Activated T-cell treated with anti-CD3 and anti-CD28 coated beads for 48 hours (primary cell): ENCODE measurements around the gene VAX1.
"Not testable (repeated sequence)": the region's sequence is repeated elsewhere in the genome, so short reads cannot be mapped to it uniquely, and the experiment has no call there.

ENCODE experiments used
- DNase-seq: peaks from one replicate; pipeline ENCODE4 v3.0.0-alpha.2; 2020; ENCODE audit warnings: low read depth

Gene VAX1

DNA sequence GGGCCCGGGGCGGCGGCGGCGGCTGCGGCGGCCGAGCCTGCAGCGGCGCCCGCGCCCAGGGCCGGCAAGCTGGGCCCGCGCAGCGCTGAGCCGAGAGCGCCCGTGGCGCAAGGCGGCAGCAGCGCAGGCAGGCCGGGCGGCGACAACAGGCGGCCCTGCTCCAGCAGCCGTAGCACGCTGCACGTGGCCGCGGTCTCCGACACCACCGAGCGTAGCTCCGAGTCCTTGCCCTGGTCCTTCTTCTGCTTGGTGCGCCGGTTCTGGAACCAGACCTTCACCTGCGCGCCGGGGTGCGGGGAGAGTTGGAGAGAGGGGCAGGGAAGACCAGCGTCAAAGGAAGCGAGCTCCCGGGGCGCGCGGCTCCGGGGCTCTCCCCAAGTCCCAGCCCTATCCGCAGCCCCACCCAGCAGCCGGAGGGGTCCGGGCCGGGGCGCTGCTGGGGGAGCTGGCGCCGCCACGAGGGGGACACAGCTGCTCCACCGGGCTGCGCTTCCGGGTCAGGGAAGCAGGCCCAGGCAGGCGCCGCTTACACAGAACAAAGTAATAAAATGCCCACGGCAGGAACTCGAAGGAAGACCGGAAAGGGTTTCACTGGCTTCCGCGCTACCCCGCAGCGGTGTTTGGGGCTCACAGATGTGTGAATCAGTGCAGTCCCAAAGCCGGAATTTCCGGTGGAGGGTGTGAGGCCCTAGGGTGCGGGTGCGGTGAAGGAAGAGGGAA is 3.6 kb downstream of the VAX1 start:
- no peak for DNase-seq

DNA sequence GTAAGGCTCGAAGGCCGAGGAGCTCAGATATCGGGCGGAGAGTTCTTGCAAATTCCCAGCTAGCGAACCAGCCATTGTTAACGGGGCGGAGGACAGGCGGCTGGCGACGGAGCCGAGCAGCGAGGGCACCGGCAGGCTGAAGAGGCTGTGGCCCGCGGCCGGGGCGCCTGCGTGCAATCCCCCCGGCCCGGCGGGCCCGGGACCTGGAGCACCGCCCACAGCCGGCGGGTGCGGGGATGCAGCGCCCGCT is 4.1 kb downstream of the VAX1 start:
- DNase-seq: no peak

DNA sequence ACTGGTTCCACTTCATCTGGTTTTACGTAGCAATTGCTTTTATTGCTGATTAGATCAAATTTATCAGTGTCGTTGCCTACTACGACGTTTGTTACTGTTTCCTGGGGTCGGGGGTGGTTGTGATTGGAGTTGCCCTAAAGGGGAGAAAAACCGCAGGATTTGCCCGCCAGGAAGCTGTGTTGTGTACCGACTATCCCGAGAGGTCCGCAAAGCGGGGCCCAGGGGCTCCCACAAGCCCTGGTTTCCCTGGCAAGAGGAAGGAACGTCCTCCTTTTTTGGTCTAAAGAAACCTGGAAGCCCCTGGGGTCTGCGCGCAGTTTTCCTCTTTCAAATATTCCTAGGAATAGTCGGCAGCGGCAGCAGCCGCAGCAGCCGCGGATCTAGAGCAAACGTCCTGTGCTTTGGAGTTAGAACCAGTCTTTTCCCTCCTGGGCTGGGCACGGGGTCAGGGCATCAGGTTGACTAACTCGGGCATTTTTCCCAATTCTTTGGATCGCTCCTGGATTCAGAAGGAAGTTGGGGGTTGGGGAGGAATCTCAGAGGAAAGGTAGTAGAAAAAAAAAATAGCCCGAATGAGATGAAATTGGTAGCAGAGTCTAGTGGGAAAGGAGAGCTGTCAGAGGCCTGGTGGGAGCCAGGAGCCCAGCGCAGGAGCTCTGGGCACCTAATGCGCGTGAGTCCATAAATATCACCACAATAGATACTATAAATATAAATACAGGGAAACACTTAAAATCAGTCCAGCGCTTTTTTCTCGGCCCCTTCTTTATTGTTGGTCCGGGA is 4.6 kb downstream of the VAX1 start:
- DNase-seq: no peak

DNA sequence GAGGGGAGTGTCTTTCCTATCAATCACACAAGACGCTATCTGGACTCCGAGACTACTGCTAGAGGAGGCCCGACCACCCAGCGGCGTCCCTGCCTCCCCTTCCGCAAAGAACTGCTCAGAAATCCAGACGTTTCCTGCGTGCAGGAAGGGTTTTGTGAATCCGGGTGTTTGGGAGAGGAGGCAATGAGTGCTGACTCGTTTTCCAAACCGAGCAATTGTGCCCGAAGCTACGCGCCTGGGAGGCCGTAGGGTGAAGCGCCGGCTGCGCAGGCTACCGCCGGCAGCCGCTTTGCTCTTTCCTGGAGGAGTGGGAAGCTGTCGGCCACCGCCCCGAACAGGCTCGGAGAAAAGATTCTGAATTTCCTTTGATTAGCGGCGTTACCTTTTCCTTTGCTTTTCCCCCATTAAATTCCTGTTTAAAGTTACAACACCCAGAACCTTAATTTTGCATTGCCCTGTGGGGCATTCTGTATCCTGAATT is 5.3 kb downstream of the VAX1 start:
- DNase-seq: no peak

DNA sequence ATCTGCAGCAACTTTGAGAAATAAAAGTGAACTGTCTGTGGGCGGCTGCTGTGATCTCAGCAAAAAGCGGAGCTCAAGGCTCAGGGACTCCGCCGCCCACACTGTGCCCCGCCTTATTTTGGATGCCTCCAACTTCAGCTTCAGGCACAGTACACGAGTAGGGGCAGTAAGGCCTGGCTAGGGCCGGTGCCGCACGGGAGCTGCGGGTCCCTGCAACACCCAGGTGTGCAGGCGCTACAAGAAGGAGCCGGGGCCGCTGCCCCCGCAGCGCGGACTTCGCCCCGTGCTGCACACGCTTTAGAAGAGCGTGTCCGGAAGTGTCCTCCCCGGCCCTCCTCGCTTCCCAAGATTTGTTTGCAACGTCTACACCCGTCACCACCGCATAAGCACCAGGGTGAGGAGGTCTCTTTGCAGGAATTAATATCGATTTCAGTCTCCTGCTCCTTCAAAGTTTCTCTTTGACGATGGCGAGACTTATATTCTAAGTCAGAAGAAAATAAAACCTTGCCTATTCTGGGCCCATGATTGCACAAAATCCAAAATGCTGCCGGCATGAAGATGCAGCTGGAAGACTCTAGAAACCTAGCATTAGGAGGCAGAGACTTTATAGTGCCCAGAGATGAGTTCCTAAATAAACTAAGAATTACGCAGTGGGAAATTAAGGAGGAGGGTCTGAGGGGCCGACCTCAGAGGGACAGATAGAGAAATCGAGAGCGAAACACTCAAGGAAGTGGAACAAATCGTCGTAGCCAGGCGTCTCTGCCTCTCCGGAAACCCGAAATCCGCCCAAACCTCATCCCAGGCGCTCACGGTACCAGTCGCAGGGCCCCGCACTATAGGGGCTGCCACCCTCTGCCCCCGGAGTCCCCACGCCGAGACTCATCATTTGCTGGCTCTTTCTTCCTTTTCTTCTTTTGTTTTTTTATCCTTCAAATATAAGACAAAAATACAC is 6.4 kb downstream of the VAX1 start:
- no peak for DNase-seq

DNA sequence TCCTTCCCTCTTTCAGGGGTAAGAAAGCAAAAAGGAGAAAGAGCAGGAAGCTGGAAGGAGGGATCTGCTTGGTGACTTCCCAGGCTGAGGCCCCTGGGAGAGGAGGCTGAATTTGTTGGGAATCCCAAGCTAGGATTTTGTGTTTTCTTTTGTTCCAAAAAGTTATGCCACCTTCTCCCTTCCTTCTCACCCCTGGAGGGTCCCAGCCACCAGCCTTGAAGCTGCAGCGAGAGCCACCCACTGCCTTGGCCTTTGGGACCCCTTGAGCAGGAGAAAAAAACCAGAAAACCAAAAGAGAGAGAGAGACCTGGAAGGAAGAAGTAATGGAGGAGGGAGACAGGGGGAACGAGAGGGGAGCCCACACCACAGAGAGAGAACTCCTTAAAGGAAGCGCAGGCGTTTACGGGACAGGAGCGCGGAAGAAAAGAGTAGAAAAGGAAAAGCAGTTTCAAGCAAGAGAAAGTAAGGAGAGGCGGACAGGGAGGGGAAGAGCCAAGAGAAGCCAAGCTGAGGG is 7.2 kb downstream of the VAX1 start:
- DNase-seq: no peak

DNA sequence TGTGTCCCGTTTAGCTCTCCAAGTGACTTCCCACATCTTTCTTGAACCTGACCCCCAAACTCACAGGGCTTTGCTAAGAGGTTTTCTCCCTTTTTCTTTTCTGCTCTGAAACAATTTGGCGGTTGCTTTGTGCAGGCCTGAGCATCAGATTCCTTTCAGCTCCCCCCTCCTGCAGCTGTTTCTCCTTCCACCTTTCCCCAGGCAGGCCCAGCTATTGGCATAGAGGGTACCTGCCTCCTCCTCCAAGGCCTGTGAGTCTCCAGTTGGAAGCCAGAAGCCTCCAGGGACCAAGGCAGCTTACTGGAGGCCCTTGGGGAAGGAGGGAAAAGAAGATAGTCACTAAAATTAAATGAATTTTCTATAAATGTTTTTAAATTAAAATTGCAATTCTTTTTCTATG is 7.7 kb downstream of the VAX1 start:
- DNase-seq: no peak

DNA sequence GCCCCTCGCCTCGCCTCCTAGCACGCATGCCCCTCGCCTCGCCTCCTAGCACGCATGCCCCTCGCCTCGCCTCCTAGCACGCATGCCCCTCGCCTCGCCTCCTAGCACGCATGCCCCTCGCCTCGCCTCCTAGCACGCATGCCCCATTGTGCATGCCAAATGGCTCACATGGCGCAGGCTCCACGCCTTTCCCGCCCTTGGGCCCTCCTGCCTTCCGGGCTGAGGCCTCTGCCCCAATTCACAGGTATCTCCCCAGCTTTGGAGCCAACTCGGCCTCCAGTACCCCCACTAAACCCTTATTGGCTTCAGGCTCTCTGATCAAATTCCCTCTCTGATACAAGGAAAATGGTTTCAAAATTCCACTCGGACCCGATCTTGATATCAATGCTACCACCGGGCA is 11.4 kb downstream of the VAX1 start:
- not testable (repeated sequence) for DNase-seq

DNA sequence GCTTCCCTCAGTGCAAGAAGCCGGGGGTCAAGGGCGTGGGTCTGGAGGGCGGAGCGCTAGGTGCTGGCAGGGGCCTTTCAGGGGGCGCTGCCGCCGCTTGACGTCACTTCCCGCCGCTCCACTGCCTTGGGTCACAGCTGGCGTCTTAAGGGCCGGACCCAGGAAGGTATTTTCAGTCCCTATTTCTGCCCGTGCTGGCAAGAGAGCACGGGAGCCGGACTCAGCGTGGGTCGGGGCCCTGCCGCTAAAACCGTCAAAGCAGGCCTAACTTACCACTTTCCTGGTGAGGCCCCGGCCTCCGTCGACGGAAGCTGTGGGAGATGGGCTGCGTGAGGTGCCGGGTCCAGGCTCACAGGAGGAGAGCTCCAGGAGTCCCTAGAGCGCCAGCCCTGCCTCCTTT is 12.0 kb downstream of the VAX1 start:
- no peak for DNase-seq

DNA sequence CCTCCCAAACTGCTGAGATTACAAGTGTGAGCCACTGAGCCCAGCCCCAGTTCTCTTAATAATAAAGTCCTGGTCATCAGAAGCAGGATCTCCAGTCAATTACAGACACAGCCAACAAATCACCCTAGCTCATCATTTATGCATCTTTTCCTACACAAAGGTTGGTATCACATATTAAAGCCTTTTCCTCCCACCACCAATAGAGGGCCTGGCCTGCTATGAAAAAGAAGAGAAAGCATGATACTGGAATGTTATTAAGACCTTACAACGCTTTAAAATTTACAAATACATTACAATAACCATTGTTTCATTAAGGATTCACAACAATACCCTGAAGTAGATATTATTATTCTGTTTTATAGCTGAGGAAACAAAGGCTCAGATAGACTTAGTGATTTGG is 25.9 kb downstream of the VAX1 start:
- DNase-seq: no peak

DNA sequence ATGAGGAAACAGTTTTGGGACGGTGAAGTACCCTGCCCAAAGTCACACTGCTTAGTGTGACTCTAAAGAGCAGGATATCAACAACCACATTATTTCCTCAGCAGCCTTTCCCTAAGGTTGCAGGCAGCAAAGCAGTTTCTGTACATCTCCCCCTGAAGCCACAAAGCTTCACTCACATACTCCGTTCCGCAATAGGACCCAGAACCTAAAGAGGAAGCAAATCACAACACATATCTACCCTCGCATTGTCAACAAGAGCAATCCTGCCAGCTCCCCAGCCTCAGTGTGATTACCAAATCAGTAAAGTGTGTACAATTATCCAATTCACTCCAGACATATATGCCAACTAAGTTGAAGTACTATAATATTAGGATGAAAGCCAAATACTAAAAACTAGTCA is 30.8 kb downstream of the VAX1 start:
- DNase-seq: no peak

DNA sequence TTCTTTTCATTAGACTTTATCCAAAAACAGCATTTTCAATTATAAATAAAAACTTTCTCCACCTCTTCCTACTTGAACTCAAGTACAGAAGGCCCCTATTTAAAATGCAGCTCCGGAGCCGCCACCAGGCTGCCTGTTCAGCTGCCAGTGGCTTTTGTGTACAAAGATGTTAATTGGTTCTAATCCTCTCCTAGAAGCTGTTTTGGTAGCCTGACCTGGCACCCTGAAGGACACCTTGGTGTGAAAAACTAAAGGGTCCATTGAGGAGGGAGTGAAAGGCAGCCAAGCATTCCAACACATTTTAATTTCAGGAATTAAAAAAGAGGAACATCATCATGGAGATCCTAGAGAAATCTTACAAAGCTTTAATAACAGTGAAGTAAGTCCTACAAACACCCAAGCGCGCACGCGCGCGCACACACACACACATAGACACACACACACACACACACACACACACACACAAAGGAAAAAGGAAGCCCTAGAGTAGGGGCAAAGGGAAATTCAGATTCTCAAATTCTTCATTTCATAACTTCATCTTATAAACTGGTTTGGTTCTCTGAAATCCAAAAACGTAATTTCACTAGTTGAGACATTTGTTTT is 41.4 kb downstream of the VAX1 start:
- no peak for DNase-seq

DNA sequence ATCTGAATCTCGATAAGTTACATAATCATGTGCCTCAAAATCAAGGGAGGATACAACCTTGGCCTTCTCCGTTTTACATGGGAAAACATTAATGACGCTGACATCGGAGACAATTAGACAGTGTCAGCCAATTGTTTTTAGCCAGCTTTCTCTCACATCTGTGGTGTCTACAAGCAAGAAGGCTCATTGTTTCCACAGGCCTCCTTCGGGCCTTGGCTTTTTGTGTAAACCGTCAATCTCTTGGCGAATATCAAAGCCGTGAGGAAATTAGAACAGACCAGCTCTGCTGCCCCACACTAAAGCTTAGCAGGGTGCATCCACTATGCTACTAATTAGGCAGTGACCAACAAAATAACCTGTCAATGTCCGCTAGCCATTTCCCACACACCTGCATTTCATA is 43.2 kb downstream of the VAX1 start:
- no peak for DNase-seq

DNA sequence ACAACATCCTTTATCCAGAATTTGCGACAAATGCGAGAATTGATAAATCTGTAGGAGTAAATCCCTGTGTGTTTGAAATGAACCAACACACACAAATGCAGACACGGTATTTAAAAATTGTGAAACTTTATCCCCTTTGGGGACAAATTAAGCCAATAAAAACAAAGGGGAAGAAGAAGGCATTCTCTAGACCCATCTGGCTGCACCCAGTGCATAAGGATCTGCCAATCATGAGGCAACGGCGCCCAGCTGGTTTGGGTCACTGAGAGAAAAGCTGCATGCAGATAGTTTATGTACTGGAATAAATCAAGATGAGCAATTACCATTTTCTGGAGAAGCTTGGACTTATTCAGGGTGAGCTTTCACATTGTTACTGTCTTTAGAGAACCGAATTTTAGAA is 45.7 kb downstream of the VAX1 start:
- no peak for DNase-seq

DNA sequence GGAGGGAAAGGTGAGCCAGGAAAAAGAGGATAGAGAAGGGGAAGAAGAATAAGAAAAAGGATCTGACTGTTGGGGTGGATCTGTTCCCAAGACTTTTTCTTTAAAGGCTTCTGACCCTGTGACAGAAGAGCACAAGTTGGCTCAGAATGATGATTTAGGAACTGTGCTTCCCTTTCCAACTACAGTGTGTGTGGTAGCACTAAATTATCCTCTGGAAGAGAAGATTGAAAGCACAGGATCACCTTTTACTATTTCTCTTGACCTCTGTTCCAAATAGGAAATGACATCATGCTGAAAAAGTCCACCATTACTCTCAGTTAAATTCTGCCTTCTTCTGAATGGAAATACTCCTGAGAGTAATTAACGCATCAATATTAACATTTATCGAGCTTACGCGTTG is 47.2 kb downstream of the VAX1 start:
- DNase-seq: no peak

DNA sequence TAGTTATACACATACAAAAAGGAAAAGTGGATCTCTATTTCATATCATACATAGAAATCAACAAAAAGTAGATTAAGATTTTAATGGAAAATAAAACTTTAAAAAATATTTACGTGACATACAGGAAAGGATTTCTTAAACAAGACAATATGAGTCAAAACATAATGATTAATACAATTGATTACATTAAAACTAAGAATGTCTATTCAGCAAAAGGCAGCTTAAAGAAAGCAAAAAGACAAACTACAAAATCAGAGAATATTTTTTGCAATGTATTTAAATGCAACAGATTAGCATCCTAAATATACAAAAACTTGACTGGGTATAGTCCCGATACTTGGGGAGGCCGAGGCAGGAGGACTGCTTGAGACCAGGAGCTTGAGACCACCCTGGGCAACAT is 50.5 kb downstream of the VAX1 start:
- no peak for DNase-seq

DNA sequence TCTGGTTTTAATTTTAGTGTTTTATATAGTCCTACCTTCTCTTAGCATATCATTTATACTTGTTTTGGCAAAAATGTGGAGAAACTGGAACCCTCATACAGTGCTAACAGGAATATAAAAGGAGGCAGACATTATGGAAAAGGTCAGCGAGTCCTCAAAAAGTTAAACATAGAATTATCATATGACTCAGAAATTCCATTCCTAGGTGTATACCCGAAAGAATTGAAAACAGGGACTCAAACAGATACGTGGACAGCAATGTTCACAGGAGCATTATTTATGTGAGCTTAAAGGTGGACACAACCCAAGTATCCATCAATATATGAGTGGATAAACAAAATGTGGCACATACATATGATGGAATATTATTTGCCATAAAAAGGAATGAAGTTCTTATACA is 51.5 kb downstream of the VAX1 start:
- no peak for DNase-seq

DNA sequence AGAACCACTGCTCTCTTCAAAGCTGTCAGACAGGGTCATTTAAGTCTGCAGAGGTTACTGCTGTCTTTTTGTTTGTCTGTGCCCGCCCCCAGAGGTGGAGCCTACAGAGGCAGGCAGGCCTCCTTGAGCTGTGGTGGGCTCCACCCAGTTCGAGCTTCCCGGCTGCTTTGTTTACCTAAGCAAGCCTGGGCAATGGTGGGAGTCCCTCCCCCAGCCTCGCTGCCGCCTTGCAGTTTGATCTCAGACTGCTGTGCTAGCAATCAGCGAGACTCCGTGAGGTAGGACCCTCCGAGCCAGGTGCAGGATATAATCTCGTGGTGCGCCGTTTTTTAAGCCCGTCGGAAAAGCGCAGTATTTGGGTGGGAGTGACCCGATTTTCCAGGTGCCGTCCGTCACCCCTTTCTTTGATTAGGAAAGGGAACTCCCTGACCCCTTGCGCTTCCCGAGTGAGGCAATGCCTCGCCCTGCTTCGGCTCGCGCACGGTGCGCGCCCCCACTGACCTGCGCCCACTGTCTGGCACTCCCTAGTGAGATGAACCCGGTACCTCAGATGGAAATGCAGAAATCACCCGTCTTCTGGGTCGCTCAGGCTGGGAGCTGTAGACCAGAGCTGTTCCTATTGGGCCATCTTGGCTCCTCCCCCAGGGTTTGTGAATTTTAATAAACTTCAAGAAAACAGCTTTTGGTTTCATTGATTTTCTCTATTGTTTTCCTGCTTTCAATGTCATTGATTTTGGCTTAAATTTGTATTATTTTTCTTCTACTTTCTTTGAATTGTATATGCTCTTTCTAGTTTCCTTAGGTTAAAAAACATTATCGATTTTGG is 53.4 kb downstream of the VAX1 start:
- not testable (repeated sequence) for DNase-seq
